OCI-LY7 (cell line): ENCODE results near the gene MTG1.
"Not testable (repeated sequence)": the region's sequence is repeated elsewhere in the genome, so short reads cannot be mapped to it uniquely, and the experiment has no call there.

ENCODE experiments used
- EZH2phosphoT487 ChIP-seq: fragments of 200-600 bp; sonication (generic); IDR thresholded peaks from 2 replicates; pipeline ENCODE4 v1.6.1; 2018; ENCODE audit warnings: low read depth, borderline replicate concordance, mild to moderate bottlenecking, mixed run types, antibody characterized with exemption, low read length, moderate library complexity, mixed read lengths
- TF ChIP-seq, protein P1 (sequence below): fragments of 200-600 bp; sonication (generic); conservative IDR thresholded peaks from 2 replicates; pipeline ENCODE4 v1.5.1; 2014; ENCODE audit warnings: mild to moderate bottlenecking, antibody characterized with exemption, low read length, moderate library complexity, mixed read lengths

DNA sequence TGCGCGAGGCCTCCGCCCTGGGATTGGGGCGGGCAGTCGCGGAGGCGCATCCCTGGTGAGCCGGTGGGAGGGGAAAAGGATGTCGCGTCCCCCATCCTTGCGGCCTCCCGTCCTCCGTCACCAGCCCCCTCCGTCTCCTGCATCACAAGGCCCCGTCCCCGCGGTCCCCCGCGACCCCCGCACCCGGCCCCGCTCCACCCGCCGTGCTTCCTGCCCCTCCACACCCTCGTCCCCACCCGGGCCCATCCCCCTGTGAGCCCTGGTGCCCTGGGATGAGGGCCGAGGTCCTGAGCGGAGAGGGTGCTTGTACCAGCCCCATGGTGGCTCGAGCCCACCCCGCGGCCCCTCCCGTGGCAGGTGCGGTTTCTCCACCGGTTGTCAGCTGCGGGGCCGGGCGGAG is 30.6 kb downstream of the MTG1 start, which contains the start of gene SPRN:
- TF ChIP-seq, protein P1, sequence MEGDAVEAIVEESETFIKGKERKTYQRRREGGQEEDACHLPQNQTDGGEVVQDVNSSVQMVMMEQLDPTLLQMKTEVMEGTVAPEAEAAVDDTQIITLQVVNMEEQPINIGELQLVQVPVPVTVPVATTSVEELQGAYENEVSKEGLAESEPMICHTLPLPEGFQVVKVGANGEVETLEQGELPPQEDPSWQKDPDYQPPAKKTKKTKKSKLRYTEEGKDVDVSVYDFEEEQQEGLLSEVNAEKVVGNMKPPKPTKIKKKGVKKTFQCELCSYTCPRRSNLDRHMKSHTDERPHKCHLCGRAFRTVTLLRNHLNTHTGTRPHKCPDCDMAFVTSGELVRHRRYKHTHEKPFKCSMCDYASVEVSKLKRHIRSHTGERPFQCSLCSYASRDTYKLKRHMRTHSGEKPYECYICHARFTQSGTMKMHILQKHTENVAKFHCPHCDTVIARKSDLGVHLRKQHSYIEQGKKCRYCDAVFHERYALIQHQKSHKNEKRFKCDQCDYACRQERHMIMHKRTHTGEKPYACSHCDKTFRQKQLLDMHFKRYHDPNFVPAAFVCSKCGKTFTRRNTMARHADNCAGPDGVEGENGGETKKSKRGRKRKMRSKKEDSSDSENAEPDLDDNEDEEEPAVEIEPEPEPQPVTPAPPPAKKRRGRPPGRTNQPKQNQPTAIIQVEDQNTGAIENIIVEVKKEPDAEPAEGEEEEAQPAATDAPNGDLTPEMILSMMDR, result not testable (repeated sequence)
- TF ChIP-seq EZH2phosphoT487, result not testable (repeated sequence)
